ENCODE results near the gene SEC62.
"Not testable (repeated sequence)": the region's sequence is repeated elsewhere in the genome, so short reads cannot be mapped to it uniquely, and the experiment has no call there.

Gene SEC62

DNA sequence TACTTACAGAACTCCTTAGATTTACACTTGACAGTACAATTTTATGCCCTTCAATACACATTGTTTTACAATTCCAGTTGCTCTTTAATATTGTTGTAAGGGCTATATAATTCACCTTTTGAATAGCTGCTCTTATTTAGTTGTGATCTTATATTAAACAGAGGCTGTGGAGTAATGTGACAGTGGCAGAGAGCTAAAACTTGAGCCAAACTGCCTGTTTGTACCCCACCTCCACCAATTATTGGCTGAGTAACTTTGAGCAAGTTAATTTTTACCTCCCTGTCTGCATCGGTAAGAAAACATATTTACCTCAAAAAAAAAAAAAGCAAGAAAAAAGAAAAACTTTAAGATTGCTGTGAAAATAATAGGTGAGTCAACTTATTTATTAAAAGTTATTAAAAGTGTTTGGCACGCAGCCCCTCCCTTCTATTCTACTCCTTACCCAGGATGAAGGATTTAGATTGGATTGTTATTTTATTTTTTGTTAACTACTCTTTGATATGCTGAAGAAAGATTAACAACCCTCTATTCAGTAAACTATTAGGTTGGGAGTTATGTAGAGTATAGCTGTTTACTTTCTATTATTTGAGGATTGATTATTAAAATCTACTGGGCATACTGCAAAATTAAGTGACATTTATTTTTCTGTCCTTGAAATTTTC lies 1.7 kb downstream of the SEC62 start:
- no peak for DNase-seq

DNA sequence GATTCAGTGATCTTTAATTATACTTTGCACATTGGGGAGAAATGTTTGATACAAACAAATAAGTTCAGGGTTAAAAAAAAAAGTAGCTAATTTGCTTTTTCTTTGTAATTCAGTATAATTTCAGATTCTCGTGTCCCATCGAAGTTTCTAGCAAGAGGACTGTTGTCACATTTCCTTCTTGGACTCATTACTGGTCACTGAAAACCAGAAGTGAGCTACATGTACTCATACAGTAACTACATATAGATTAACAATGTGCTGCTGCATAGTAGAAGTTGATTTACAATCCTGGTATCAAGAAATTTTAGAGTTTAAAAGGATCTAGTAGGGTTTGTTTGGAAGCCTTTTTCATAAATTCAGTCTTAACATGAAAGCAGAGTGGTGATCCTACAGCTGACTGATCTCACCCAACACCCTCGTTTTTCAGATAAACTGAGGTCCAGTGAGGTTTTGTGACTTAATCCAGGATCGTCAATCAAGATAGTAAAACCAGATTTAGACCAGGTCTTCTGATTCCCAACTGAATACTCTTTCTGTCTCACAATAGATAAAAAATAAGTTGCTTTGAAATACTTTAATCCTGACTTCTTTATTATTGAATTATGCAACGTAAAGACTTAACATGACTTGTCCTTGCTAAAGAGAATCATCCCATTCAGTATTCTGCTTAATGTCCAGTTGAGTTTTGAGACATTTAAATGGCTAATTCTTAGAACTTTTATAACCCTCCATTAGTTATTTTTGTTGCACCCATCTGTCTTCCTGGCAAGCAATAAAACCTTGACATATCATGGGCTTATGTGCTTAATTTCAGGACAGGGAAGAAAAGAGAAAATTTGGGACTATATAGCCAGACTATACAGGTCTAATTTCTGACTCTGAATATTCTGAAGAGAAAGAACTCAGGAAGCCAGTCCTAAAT lies 2.8 kb downstream of the SEC62 start:
- peak; percentile 58 for DNase-seq

DNA sequence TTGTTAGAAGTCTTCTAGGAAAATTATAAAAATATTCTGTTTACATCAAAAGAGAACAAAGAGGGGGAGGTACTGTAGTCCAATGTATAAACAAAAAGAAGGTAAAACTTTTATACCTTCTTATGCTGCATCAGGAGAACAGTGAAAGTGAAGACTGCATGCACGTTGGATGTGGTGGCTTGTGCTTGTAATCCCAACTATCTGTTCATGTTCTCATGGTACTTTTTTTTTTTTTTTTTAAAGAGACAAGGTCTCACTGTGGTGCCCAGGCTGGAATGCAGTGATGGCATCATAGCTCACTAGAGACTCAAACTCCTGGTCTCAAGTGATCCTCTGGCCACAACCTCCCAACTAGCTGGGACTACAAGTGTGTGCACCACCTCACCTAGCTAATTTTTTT lies 4.2 kb downstream of the SEC62 start:
- DNase-seq: no peak

DNA sequence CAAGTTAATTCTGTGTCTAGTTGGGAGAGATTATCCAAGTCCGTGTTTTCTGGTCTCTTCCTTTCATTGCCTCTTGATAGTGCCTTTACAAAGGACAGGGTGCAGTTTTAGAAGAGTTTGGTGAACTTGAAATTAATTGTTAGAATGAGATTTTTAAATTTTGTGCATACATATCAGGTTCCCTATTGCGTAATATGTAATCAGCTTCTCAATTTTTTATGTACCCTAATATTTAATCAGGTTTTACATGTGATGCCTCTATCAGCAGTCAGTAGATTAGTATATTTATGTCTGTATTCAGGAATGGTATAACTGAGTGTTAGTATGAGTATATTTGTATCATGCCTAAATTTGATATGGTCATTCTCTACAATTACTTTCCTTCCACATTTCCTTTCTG lies 4.9 kb downstream of the SEC62 start:
- no peak for DNase-seq

DNA sequence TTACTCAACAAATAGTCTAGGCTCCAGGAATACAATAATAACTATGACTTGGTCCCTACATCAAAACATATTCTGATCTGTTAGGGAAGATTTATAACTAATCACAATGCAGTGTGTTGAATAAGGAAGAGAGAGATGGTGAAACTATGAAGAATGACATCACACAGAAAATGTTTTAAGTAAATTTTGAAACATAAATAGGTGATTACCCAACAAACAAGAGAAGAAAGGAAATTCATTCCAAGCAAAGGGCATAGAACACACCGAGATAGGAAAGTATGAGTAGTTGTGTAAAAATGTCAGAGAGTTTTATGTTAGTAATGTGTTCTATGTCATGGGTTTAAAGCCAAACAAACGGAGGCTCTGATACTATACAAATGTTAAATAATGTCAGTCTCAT lies 13.4 kb downstream of the SEC62 start:
- peak; percentile 84 for DNase-seq

DNA sequence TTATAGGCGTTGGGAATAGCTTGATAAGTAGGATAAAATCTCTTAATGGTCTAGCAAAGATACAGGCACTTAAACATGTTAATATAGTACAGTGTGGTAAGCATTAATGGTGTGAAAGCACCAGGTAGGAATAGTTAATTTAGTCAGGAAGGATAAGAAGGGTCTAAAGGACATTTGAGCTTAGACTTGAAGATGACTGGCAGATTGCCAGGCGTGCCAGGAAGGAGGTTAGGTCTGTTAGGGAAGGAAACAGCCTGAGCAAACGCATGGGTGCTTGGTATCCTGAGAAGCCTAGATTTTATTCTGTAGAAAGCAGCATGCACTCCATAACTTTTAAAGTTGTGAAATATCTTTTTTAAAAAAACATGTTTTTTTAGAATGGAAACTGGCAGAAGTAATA lies 17.7 kb downstream of the SEC62 start:
- no peak for DNase-seq

DNA sequence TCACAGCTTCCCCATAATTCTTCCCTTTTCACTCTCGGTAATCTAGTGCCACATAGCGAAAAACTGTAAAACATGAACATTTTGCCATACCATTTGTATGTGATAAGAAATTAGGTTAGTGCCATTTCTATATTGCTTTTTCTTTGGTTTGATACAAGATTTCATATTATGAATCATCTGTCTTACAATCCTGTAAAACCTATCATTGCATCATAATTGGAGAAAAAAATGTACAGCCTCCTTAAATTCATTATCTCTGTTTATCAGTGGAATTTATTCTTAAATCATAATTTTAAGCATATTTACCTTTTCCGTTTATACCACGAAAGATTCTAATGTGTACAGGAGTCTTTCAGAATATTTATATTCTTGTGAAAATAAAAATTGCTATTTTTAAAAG lies 23.8 kb downstream of the SEC62 start:
- no peak for DNase-seq

DNA sequence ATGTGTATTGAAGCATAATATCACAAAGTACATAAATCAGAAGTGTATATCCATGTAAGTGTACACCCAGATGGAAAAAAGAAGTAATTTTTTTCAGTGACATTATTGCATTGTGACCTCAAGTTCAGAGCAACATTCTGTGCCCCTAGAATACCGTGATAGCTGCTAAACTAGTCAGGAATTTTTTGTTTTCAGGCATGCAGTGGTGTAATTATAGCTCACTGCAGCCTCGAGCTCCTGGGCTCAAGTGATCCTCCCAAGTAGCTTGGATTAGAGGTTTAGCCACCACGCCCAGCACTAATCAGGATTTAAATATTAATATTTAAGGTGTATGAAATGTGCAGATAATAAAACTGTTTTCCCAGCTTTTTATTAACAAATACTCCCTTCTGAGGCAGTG lies 25.5 kb downstream of the SEC62 start:
- no peak for DNase-seq

DNA sequence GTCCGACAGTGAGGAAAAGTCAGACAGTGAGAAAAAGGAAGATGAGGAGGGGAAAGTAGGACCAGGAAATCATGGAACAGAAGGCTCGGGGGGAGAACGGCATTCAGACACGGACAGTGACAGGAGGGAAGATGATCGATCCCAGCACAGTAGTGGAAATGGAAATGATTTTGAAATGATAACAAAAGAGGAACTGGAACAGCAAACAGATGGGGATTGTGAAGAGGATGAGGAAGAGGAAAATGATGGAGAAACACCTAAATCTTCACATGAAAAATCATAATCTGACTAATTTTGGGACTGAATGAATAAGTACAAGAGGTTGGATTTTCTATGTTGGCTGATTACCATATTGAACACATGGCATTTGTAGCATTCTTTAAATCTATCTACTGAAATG lies 26.2 kb downstream of the SEC62 start:
- DNase-seq: no peak

DNA sequence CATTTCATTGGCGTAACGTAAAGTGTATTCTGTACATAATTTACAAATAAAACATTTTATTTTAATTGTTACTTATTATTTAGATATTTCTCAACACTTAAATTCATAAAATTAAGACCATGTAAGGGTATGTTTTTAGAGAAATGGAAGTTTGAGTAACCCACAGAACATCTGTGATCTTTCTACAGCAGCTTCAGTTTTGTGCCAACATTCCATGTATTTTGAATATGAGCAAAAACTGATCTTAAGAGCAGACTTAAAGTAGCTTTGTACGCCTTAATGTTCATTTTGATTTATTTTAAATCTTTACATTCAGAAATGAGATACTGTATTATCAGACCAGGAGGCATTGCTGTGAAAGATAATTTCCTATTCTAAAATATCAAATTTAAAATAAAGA lies 27.2 kb downstream of the SEC62 start:
- no peak for DNase-seq

DNA sequence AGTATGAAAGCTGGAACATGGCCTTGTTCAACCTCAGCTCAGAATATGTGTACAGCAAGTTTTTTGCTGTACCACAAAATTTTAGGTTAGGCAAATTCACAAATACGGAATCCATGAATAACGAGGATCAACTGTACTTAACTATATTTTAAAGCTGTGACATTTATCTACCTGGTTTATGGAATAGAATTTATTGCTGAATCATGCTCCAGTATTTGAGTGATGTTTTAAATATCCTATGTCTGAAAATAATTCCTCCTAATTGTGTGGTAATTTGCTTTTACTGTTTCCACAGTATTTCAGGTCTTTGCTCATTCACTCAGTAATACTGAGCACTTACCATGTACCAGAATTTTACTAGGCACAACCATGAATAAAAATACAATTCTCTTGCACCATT lies 29.5 kb downstream of the SEC62 start:
- no peak for DNase-seq

DNA sequence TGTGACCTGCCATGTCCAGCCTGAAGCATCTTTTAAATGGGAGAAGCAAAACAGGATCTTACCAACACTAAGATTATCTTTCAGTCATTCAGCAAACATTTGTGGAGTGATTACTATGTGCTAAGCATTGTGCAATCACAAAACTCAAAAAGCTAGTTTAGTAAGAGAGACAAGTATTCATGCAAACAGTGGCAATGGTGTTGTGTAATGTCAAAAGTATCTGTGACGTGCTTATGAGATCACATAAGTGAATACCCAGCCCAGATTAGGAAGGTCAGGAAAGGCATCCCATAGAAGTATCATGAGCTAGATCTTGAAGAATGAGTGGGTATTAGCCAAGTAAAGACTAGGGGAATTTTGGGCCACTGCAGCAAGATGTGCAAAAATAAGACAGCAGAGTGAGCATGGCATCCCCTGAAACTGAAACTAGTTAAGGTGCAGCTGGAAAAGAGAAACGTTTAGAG lies 32.1 kb downstream of the SEC62 start:
- peak; percentile 63 for DNase-seq

DNA sequence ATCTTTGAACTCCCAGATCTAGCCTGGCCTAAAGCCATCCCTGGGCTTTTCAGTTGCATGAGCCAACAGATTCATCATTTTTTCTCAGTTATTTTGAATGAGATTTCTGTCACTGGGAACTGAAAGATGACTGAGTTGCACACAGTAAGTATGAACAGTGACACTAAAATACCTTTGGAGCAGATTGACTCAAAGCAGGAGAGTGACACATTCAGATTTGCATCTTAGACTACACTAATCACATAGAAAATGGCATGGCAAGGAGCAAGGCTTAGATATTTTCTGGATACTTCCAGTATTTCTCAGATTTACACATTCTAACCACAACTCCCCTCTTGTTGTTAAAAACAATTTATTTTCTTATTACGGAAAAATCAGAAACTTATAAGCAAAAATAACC lies 32.8 kb downstream of the SEC62 start:
- no peak for DNase-seq

DNA sequence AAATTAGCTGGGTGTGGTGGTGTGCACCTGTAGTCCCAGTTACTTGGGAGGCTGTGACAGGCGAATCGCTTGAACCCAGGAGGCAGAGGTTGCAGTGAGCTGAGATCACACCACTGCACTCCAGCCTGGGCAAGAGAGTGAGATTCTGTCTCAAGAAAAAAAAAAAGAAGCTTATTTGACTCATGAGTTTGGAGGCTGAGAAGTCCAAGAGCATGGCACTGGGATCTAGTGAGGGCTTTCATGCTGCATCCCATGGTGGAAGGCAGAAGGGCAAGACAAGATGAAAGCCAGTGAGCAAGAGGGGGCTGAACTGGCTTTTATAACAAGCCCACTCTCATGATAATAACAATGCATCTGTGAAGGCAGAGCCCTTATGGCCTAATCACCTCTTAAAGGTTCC lies 33.4 kb downstream of the SEC62 start:
- DNase-seq: no peak

DNA sequence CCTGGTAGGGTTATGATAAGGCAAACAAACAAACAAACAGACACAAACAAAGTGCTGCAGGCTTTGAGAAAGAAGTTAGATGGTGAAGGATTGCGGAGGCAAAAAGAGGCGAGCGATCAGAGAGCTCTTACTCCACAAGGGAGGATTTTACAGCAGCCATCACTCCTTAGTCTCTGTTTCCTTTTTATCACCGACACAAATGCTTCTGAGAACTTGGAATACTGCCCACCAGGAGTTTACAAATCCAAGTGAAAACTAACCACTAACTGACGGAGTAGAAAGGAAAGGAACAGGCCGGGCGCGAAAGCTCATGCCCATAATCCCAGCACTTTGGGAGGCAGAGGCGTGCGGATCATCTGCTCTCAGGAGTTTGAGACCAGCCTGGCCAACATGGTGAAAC lies 35.6 kb downstream of the SEC62 start:
- DNase-seq: no peak

DNA sequence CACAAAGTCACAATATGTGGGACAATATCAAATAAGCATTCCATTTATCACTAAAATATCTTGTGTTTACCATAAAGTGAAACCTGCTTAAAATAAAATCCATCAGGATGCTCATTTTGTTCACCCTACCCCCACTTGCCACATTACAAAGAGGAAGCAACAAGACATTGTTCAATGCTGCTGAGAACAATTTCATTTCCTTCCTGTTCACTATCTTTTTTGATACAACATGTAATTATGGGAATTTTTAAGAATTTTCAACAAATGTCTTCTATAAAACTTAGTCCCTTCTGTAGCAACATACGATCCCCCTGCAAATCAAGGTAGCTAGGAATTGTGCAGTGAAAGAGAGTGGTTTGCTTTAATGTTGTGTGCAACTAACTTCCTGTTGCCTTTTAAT lies 36.3 kb downstream of the SEC62 start:
- peak; percentile 30 for DNase-seq

DNA sequence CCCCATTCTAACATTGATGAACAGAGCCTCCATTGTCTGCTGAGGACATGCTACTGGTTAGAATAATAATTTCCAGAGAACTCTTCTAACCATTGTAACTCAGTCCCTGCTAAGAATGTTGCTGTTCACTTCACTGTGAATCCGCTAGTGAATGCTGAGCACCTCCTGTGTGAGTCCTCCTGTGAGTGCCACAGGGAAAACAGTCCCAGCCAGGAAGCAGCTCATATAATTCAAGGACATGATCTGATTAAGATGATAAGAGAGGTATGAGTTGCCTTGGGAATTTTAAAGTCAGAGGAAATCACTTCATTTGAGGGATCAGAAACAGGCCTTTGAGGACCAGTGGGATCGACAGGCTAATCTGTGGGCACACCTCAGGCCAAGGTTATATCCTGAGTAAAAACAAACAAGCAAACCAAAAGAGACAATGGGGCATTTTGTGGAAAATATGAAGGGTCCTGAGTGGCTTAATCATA lies 37.3 kb downstream of the SEC62 start:
- DNase-seq: no peak

DNA sequence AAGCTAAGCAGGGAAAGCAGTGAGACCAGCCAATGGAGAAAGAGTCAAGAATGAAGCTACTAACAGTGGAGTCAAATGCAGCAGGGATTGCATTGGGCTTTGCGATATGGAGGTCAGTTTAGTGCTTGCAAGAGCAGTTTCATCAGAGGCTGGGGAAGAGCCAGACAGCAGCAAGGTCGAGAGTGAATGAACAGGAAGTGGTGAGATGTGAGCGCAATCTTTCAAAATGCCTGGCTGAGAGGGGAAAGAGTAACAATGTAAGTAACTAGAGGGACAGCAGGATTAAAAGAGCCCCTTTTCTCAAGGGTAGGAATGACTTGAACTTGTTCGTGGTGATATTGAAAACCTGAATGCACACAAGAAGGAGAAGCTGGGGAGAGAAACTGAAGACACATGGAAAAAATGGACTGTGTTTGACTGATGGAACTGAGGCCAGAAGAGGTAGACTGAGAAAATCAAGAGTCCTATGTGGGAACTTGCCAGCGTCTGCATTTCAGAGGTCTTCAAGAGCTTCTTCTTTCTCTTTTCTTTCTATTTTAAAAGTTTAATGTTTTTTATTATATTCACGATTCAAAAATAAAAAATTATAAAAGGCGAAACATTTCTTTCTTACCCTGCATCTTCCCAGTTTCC lies 40.5 kb downstream of the SEC62 start:
- DNase-seq: peak; percentile 78

DNA sequence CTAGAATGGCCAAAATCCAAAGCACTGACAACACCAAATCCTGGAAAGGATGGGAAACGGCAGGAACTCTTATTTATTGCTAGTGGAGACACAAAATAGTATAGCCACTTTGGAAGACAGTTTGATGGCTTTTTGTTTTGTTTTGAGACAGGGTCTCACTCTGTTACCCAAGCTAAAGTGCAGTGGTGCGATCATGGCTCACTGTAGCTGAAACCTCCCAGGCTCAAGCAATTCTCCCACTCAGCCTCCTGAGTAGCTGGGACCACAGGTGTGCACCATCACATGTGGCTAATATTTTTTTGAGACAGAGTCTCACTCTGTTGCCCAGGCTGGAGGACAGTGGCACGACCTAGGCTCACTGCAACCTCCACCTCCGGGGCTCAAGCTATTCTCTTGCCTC lies 43.9 kb downstream of the SEC62 start:
- DNase-seq: no peak

DNA sequence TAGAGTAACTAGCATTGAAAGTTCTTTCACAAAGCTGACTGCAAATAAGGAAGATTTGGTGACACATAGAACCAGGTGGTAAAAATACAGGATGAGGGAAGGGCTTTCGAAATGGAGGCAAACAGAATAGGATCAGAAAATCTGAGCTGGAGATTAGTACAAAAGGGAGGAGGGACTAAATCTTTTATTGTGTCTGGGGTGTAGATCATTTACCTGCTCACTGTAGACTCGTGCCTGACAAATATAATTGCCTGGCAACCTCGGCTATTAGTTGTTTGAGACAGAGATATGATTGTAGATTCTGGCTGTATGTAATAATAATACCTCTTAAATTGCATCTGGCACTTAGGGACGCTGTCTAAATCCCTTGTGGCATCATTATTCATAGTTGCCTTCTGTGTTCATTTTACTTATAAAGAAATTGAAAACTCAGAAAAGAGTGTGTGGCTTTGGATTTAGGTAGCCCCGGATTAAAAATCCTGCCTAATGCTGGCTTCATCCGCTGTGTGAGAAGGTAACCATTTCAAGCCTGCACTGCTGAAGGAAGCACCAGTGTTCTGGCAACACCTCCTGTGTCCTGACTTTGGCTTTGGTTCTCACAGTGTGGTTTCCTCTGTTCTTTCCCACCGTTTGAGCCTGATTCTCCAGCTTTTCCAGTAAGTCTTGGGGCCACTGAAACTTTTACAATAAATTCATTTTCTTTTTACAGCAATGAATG lies 46.2 kb downstream of the SEC62 start:
- no peak for DNase-seq

DNA sequence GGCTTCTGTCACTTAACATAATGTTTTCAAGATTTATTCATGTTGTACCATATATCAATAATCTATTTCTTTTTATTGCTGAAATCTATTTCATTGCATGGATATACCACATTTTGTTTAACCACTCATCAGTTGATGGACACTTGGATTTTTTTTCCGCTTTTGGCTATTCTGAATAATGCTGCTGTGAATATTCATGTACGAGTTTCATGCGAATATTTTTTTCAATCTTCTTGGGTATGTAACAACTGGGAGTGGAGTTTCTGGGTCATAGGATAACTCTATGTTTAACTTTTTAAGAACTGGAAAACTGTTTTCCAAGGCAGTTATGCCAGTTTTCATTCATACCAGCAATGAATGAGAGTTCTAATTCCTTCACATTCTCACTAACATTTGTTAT lies 49.5 kb downstream of the SEC62 start:
- no peak for DNase-seq

DNA sequence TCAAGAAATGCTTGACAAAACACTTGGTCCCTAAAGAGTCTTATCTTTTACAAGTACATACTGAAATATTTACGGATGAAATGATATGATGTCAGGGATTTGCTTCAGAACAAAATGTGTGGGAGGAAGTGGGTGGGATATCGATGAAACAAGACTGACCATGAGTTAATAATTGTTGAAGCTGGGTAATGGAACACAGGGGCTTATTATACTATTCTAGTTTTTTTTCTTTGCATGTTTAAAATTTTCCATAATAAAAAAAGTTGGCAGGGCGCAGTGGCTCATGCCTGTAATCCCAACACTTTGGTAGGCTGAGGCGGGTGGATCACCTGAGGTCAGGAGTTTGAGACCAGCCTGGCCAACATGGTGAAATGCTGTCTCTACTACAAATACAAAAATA lies 52.7 kb downstream of the SEC62 start:
- DNase-seq: not testable (repeated sequence)

DNA sequence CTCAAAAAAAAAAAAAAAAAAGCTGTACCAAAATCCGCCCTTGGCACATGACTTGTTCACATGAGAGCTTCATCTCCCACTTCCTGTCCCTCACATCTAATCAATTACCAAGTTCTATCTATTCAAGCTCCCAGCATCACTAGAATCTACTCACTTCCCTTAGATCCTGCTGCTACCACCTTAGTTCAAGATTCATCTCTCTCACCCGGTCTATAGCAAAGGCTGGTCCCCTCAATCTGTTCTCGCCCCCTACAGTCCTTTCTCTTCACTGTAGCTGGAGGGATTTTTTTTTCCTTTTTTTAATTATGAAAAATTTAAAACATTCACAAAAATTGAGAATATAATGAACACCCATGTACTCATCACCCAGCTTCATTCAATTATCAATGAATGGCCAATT lies 54.5 kb downstream of the SEC62 start:
- no peak for DNase-seq
